H1 (cell line): ENCODE data around the gene PTPRT. TPM values are rescaled to one million over a fixed set of nuclear protein-coding genes. Genes with fewer than 3 reads are reported as not detected.

Experiments
- CTCF ChIA-PET: fragments of 300-600 bp; sonication (Branson Sonifier 250); formaldehyde crosslinking; loops from one replicate; lab custom pipeline; 2021; ENCODE audit not compliant: partially characterized antibody; lab: Charles Lee
- POLR2A ChIA-PET: fragments of 300-600 bp; sonication (Branson Sonifier 250); formaldehyde crosslinking; loops from one replicate; lab custom pipeline; 2021; ENCODE audit warnings: inconsistent platforms; ENCODE audit not compliant: partially characterized antibody; lab: Charles Lee
- DNase-seq, 2 experiments: peaks; one replicate each; pipeline versions ENCODE4 v3.0.0 to v3.0.0-alpha.2; 2010 to 2022; ENCODE audit warnings: low spot score in 2 of 2, low read depth in 1 of 2, mixed read lengths in 1 of 2
- FAIRE-seq: peaks from 2 replicates; lab custom pipeline; 2011; peaks lifted over from hg19 to GRCh38; lab: Jason Lieb, UNC
- H2AFZ ChIP-seq: 2 replicates; pipeline ENCODE4 v1.8.1; 2012; ENCODE audit warnings: low read length, inconsistent platforms
- H2AK5ac ChIP-seq: 2 replicates; pipeline ENCODE4 v1.6.1; 2013; ENCODE audit warnings: low read depth, low read length
- H2BK120ac ChIP-seq: replicated peaks from 2 replicates; pipeline ENCODE3; 2013; ENCODE audit warnings: low read depth, low read length, inconsistent platforms
- H2BK12ac ChIP-seq: 2 replicates; pipeline ENCODE4 v1.6.1; 2013; ENCODE audit warnings: low read depth, low read length
- H2BK15ac ChIP-seq: 2 replicates; pipeline ENCODE4 v1.6.1; 2013; ENCODE audit warnings: low read length
- H2BK20ac ChIP-seq: 2 replicates; pipeline ENCODE4 v1.6.1; 2013; ENCODE audit warnings: low read length
- H2BK5ac ChIP-seq: 2 replicates; pipeline ENCODE4 v1.6.1; 2013; ENCODE audit warnings: low read depth, low read length
- H3K14ac ChIP-seq: 2 replicates; pipeline ENCODE4 v1.6.1; 2013; ENCODE audit warnings: inconsistent platforms; ENCODE audit not compliant: insufficient read length
- H3K18ac ChIP-seq: 2 replicates; pipeline ENCODE4 v1.6.1; 2013; ENCODE audit warnings: low read length; ENCODE audit errors: extremely low read depth
- H3K23ac ChIP-seq: 2 replicates; pipeline ENCODE4 v1.6.1; 2013; ENCODE audit warnings: inconsistent platforms; ENCODE audit not compliant: insufficient read length
- H3K23me2 ChIP-seq: 2 replicates; pipeline ENCODE4 v1.6.1; 2013; ENCODE audit warnings: low read depth, low read length
- H3K27ac ChIP-seq: 2 replicates; pipeline ENCODE4 v1.6.1; 2011; ENCODE audit warnings: low read depth, low read length, inconsistent platforms
- H3K27me3 ChIP-seq, 4 experiments: replicated peaks in 1 of 4; 1 replicate in 1 of 4; 2 replicates in 3 of 4; pipeline versions ENCODE4 v1.6.1 to v1.8.1; 2011 to 2013; ENCODE audit warnings: low read length in 3 of 4, mild to moderate bottlenecking in 3 of 4, inconsistent platforms in 2 of 4, mixed read lengths in 2 of 4, moderate library complexity in 1 of 4; ENCODE audit not compliant: control insufficient read depth in 3 of 4, insufficient read depth in 3 of 4; ENCODE audit errors: extremely low read depth in 1 of 4
- H3K36me3 ChIP-seq, 4 experiments: 2 replicates each; pipeline versions ENCODE4 v1.6.1 to v1.8.1; 2011 to 2013; ENCODE audit warnings: mild to moderate bottlenecking in 4 of 4, low read length in 3 of 4, moderate library complexity in 2 of 4, control low read depth in 1 of 4, inconsistent platforms in 1 of 4; ENCODE audit not compliant: insufficient read depth in 4 of 4, control insufficient read depth in 2 of 4
- H3K4ac ChIP-seq: replicated peaks from 2 replicates; pipeline ENCODE3; 2013; ENCODE audit warnings: low read length, low read depth, mixed read lengths, inconsistent platforms; ENCODE audit not compliant: insufficient read length
- H3K4me1 ChIP-seq, 4 experiments: replicated peaks in 1 of 4; 1 replicate in 1 of 4; 2 replicates in 3 of 4; pipeline versions ENCODE4 v1.6.1 to v1.8.1; 2011 to 2013; ENCODE audit warnings: low read length in 3 of 4, inconsistent platforms in 2 of 4, mixed read lengths in 1 of 4; ENCODE audit not compliant: insufficient read depth in 4 of 4, control insufficient read depth in 3 of 4
- H3K4me2 ChIP-seq, 2 experiments: 2 replicates each; pipeline versions ENCODE4 v1.6.1 to v1.8.1; 2011 to 2013; ENCODE audit warnings: low read depth in 2 of 2, low read length in 2 of 2, control low read depth in 1 of 2, inconsistent platforms in 1 of 2, mild to moderate bottlenecking in 1 of 2; ENCODE audit not compliant: insufficient read depth in 1 of 2
- H3K4me3 ChIP-seq, 4 experiments: fragments of 200-600, 300-600 bp in 1 of 4; sonication (generic), shearing (Covaris generic), sonication (Bioruptor Twin) in 1 of 4; 2 replicates each; pipeline versions ENCODE4 v1.5.1 to v1.8.1; 2011 to 2016; ENCODE audit warnings: low read length in 4 of 4, low read depth in 3 of 4, control low read depth in 2 of 4, inconsistent platforms in 2 of 4, mild to moderate bottlenecking in 2 of 4, mixed read lengths in 1 of 4, moderate library complexity in 1 of 4; ENCODE audit not compliant: insufficient read depth in 2 of 4; ENCODE audit errors: extremely low read depth in 1 of 4
- H3K56ac ChIP-seq: replicated peaks from 2 replicates; pipeline ENCODE3; 2013; ENCODE audit warnings: low read depth, mild to moderate bottlenecking, mixed read lengths, low read length, inconsistent platforms; ENCODE audit not compliant: insufficient read length
- H3K79me1 ChIP-seq: 2 replicates; pipeline ENCODE4 v1.6.1; 2013; ENCODE audit warnings: low read depth, low read length, control low read depth
- H3K79me2 ChIP-seq, 2 experiments: 2 replicates each; pipeline versions ENCODE4 v1.6.1 to v1.8.1; 2012 to 2013; ENCODE audit warnings: low read length in 2 of 2, mild to moderate bottlenecking in 2 of 2, inconsistent platforms in 1 of 2; ENCODE audit not compliant: insufficient read depth in 2 of 2, control insufficient read depth in 1 of 2
- H3K9ac ChIP-seq, 4 experiments: replicated peaks in 1 of 4; 1 replicate in 1 of 4; 2 replicates in 3 of 4; pipeline versions ENCODE4 v1.6.1 to v1.8.1; 2011 to 2013; ENCODE audit warnings: low read depth in 3 of 4, low read length in 3 of 4, control low read depth in 2 of 4, mild to moderate bottlenecking in 2 of 4, moderate library complexity in 2 of 4, inconsistent platforms in 1 of 4; ENCODE audit errors: extremely low read depth in 1 of 4
- H3K9me3 ChIP-seq, 2 experiments: 2 replicates each; pipeline versions ENCODE4 v1.6.1 to v1.8.1; 2012 to 2013; ENCODE audit warnings: mild to moderate bottlenecking in 2 of 2, moderate library complexity in 2 of 2, control low read depth in 1 of 2, inconsistent platforms in 1 of 2, low read depth in 1 of 2, low read length in 1 of 2, mixed read lengths in 1 of 2; ENCODE audit not compliant: insufficient read depth in 2 of 2
- H4K20me1 ChIP-seq, 2 experiments: replicated peaks in 1 of 2; 2 replicates each; pipeline versions ENCODE3 to v1.8.1; 2011 to 2013; ENCODE audit warnings: inconsistent platforms in 2 of 2, low read length in 2 of 2, mild to moderate bottlenecking in 1 of 2; ENCODE audit not compliant: insufficient read depth in 2 of 2, control insufficient read depth in 1 of 2
- H4K5ac ChIP-seq: 2 replicates; pipeline ENCODE4 v1.6.1; 2013; ENCODE audit warnings: low read length, low read depth, mixed read lengths, inconsistent platforms; ENCODE audit not compliant: insufficient read length
- H4K8ac ChIP-seq: 2 replicates; pipeline ENCODE4 v1.8.0; 2013; ENCODE audit warnings: mild to moderate bottlenecking, moderate library complexity, low read length, inconsistent platforms; ENCODE audit not compliant: insufficient read depth; ENCODE audit errors: extremely low read depth
- H4K91ac ChIP-seq: replicated peaks from 2 replicates; pipeline ENCODE3; 2013; ENCODE audit warnings: low read length, mixed read lengths, inconsistent platforms; ENCODE audit not compliant: insufficient read length
- ASH2L ChIP-seq: fragments of 200-600, 300-600 bp; sonication (generic); IDR thresholded peaks from one replicate; pipeline ENCODE4 v1.7.1; 2017; ENCODE audit warnings: low read length
- ATF3 ChIP-seq: IDR thresholded peaks from 2 replicates; pipeline ENCODE4 v1.6.1; 2011; ENCODE audit warnings: low read depth, mild to moderate bottlenecking, low read length; ENCODE audit not compliant: insufficient read depth
- BACH1 ChIP-seq: IDR thresholded peaks from 2 replicates; pipeline ENCODE4 v1.6.1; 2012; ENCODE audit warnings: low read length, improper control_type of control experiment
- CHD2 ChIP-seq: IDR thresholded peaks from 2 replicates; pipeline ENCODE4 v1.6.1; 2012; ENCODE audit warnings: low read length, improper control_type of control experiment
- EGR1 ChIP-seq: IDR thresholded peaks from 2 replicates; pipeline ENCODE4 v1.6.1; 2011; ENCODE audit warnings: low read depth, low read length, borderline replicate concordance
- EZH2 ChIP-seq: fragments of 200-600 bp; sonication (generic); IDR thresholded peaks from 2 replicates; pipeline ENCODE4 v1.7.1; 2012; ENCODE audit warnings: low read depth, mild to moderate bottlenecking, moderate library complexity, low read length, inconsistent platforms; ENCODE audit not compliant: severe bottlenecking
- JUN ChIP-seq: IDR thresholded peaks from 2 replicates; pipeline ENCODE4 v1.6.1; 2011; ENCODE audit warnings: low read depth, mild to moderate bottlenecking, improper control_type of control experiment, low read length
- JUND ChIP-seq: IDR thresholded peaks from 2 replicates; pipeline ENCODE4 v1.6.1; 2011; ENCODE audit warnings: mild to moderate bottlenecking, improper control_type of control experiment, low read length
- KDM1A ChIP-seq: fragments of 200-600, 300-600 bp; sonication (generic); IDR thresholded peaks from 2 replicates; pipeline ENCODE4 v1.7.1; 2016; ENCODE audit warnings: mild to moderate bottlenecking, low read length, borderline replicate concordance
- RAD21 ChIP-seq, 2 experiments: IDR thresholded peaks in 1 of 2; conservative IDR thresholded peaks in 1 of 2; 2 replicates each; pipeline ENCODE4 v1.6.1; 2011; ENCODE audit warnings: low read depth in 2 of 2, low read length in 2 of 2, improper control_type of control experiment in 1 of 2, inconsistent platforms in 1 of 2, mild to moderate bottlenecking in 1 of 2, moderate library complexity in 1 of 2
- SIX5 ChIP-seq: IDR thresholded peaks from 2 replicates; pipeline ENCODE4 v1.6.1; 2011; ENCODE audit warnings: mild to moderate bottlenecking, low read depth, low read length
- SP1 ChIP-seq: IDR thresholded peaks from 2 replicates; pipeline ENCODE4 v1.6.1; 2011; ENCODE audit warnings: low read depth, low read length
- SP4 ChIP-seq: IDR thresholded peaks from 2 replicates; pipeline ENCODE4 v1.6.1; 2012; ENCODE audit warnings: low read length, inconsistent platforms
- TAF1 ChIP-seq: IDR thresholded peaks from 2 replicates; pipeline ENCODE4 v1.6.1; 2011; ENCODE audit warnings: mild to moderate bottlenecking, low read depth, low read length
- TBP ChIP-seq: IDR thresholded peaks from 2 replicates; pipeline ENCODE4 v1.6.1; 2011; ENCODE audit warnings: low read depth, low read length, improper control_type of control experiment
- TEAD4 ChIP-seq: IDR thresholded peaks from 2 replicates; pipeline ENCODE4 v1.6.1; 2012; ENCODE audit warnings: low read depth, low read length, inconsistent platforms, mixed read lengths
- WGBS, 2 experiments: shearing (Covaris generic) in 1 of 2; methylation state at CpG; one replicate each; pipeline versions ENCODE4 v1.1.6 to v1.1.7; 2013 to 2015; ENCODE audit warnings: low lambda C conversion rate in 2 of 2, mixed read lengths in 2 of 2, inconsistent platforms in 1 of 2, low coverage in 1 of 2, missing lambda C conversion rate in 1 of 2; ENCODE audit not compliant: insufficient replicate concordance in 2 of 2, insufficient coverage in 1 of 2, insufficient read length in 1 of 2; ENCODE audit errors: extremely low coverage in 1 of 2, missing lambda C conversion rate in 1 of 2; 5-methylcytosine and 5-hydroxymethylcytosine counted together
- polyA plus RNA-seq, 7 experiments: library from polyadenylated mRNA; depleted of rRNA in 3 of 7; stranded (reverse) in 5 of 7; unstranded in 2 of 7; fragments of >200 nt in 5 of 7; fragments of 200-250 nt in 2 of 7; gene quantifications; 1 replicate in 5 of 7; 2 replicates in 1 of 7; 4 replicates in 1 of 7; pipeline versions ENCODE4 v1.2.1 to v1.2.3, GENCODE V29; 2011 to 2013; ENCODE audit warnings: missing spikeins in 2 of 7, mixed read lengths in 2 of 7
- total RNA-seq: library from RNA; stranded (reverse); fragmentation: NEBNext Ultra II Directional; extraction: Animal tissue kit (Norgen Biotek cat#: 25700); gene quantifications from 2 replicates; pipeline ENCODE4 v1.2.1, GENCODE V29; 2021

Gene PTPRT
- total and polyA plus RNA-seq, 2 of the 8 experiments (the other 6 are each of a cell fraction or from before 2014, with no cell fraction given) = 0.33 to 1.8 TPM

GRCh38 chr20:42688576-42688975, 501.1 kb downstream of the PTPRT start:
- 63% methylated on average over 1 of the region's 1 CpG; no CpG with 5 or more reads in 1 of the 2 experiments for WGBS, 2 experiments
- H2BK5ac ChIP-seq = no peak overlapping the region
- no peak overlapping the region for H3K4ac ChIP-seq
- H3K79me1 ChIP-seq = no peaks in the 10 kb centered on the region
- ChIA-PET CTCF (interaction anchor here (1.2 to 2.1 kb wide), 2 partner anchors 10 to 100 kb away, joined by 3 to 6 read pairs; no protein-coding TSS in a partner anchor), POLR2A (no interaction called here)
- H3K36me3 ChIP-seq = no peaks in the 10 kb centered on the region
- FAIRE-seq = no peak
- no peaks in the 10 kb centered on the region for H3K79me2 ChIP-seq
- DNase-seq = peak in 1 of 2 experiments; percentile 57
- H3K27me3 ChIP-seq = no peaks in the 10 kb centered on the region
- H2BK15ac ChIP-seq = no peak overlapping the region
- no peak overlapping the region for H3K4me2 ChIP-seq
- H4K8ac ChIP-seq = no peak overlapping the region
- no peak overlapping the region for H3K14ac ChIP-seq
- no peak overlapping the region for H2AFZ ChIP-seq
- H4K5ac ChIP-seq = no peak overlapping the region
- no peak overlapping the region for H3K9ac ChIP-seq
- H3K18ac ChIP-seq = no peak overlapping the region
- no peak overlapping the region for H2BK120ac ChIP-seq
- H3K4me3 ChIP-seq = no peak overlapping the region
- no peak overlapping the region for H3K27ac ChIP-seq
- H4K20me1 ChIP-seq = no peaks in the 10 kb centered on the region
- H2BK12ac ChIP-seq = no peak overlapping the region
- H3K23me2 ChIP-seq = no peaks in the 10 kb centered on the region
- H2BK20ac ChIP-seq = no peak overlapping the region
- H2AK5ac ChIP-seq = no peak overlapping the region
- H3K9me3 ChIP-seq = no peaks in the 10 kb centered on the region; a peak in 1 of 4 replicates
- H3K23ac ChIP-seq = no peak overlapping the region
- H3K56ac ChIP-seq = no peak overlapping the region
- no peak overlapping the region for H4K91ac ChIP-seq
- H3K4me1 ChIP-seq = no peaks in the 10 kb centered on the region
- TF ChIP-seq TBP (no peak), ASH2L (no peak), SP1 (no peak), TAF1 (no peak), TEAD4 (no peak), RAD21 (IDR thresholded peaks at IDR 0.05 in 1 of 2, conservative IDR thresholded peaks at IDR 0.05 in 1 of 2; ENCODE audit: low read depth in 2 of 2, low read length in 2 of 2) (no peak), BACH1 (no peak), JUN (no peak), EGR1 (no peak), SP4 (no peak), JUND (no peak), SIX5 (no peak), ATF3 (no peak), KDM1A (no peak), EZH2 (no peak), CHD2 (no peak)
